A549 (cell line): ENCODE data around the gene FRZB. TPM values are rescaled to one million over a fixed set of nuclear protein-coding genes. Genes with fewer than 3 reads are reported as not detected.
A peak's percentile ranks its signal among the peaks of the same experiment; 100 is the strongest.

Experiments
- ATAC-seq, 2 experiments: fragments of 200-7000 bp in 1 of 2; fragments of >200 bp in 1 of 2; cut with Nextera tagmentation in 1 of 2; cut with Tn5 transposase in 1 of 2; 3 replicates each; pipeline versions ENCODE4 v1.8.0 to v1.9.1; 2018 to 2020; ENCODE audit warnings: mild to moderate bottlenecking in 1 of 2, moderate library complexity in 1 of 2
- CTCF ChIA-PET: fragments of 300-600 bp; sonication (Branson Sonifier 250); formaldehyde crosslinking; extraction: SDS; loops from one replicate; lab custom pipeline; 2021; ENCODE audit warnings: antibody characterized with exemption, inconsistent platforms; lab: Yijun Ruan, JAX
- POLR2A ChIA-PET: fragments of 350-600 bp; formaldehyde crosslinking; extraction: SDS; loops from one replicate; lab custom pipeline; 2021; ENCODE audit warnings: antibody characterized with exemption, inconsistent platforms; lab: Yijun Ruan, JAX
- DNase-seq, 2 experiments: peaks; one replicate each; pipeline versions ENCODE4 v3.0.0 to v3.0.0-alpha.2; 2011 to 2016; ENCODE audit warnings: low read depth in 1 of 2, low spot score in 1 of 2
- FAIRE-seq: peaks from 2 replicates; lab custom pipeline; 2011; peaks lifted over from hg19 to GRCh38; lab: Jason Lieb, UNC
- H3K27ac ChIP-seq, 2 experiments: fragments of >200 bp; sonication (Bioruptor Twin); formaldehyde crosslinking; 3 replicates each; pipeline ENCODE4 v1.5.1; 2016 to 2017
- H3K4me1 ChIP-seq: fragments of >200 bp; sonication (Bioruptor Twin); formaldehyde crosslinking; 3 replicates; pipeline ENCODE4 v1.6.1; 2016
- H3K4me2 ChIP-seq: fragments of >200 bp; sonication (Bioruptor Twin); formaldehyde crosslinking; 3 replicates; pipeline ENCODE4 v1.6.1; 2016
- H3K4me3 ChIP-seq: fragments of >200 bp; sonication (Bioruptor Twin); formaldehyde crosslinking; 3 replicates; pipeline ENCODE4 v1.5.1; 2016
- H3K9me3 ChIP-seq: fragments of >200 bp; sonication (Bioruptor Twin); formaldehyde crosslinking; 3 replicates; pipeline ENCODE4 v1.6.1; 2016
- ATOH8 ChIP-seq: fragments of 250-450 bp; sonication (Bioruptor Pico); IDR thresholded peaks from 2 replicates; pipeline ENCODE4 v1.5.0; 2020; ENCODE audit warnings: low read depth, mild to moderate bottlenecking, moderate library complexity
- BCL3 ChIP-seq: fragments of >200 bp; sonication (Bioruptor Twin); formaldehyde crosslinking; IDR thresholded peaks from 3 replicates; pipeline ENCODE4 v1.6.1; 2016
- CBX2 ChIP-seq: fragments of 200-600 bp; sonication (generic); IDR thresholded peaks from 2 replicates; pipeline ENCODE4 v1.6.1; 2016; ENCODE audit warnings: low read depth, mild to moderate bottlenecking, borderline replicate concordance
- CTCF ChIP-seq: fragments of >200 bp; sonication (Bioruptor Twin); formaldehyde crosslinking; IDR thresholded peaks from 3 replicates; pipeline ENCODE4 v1.5.1; 2016
- EHMT2 ChIP-seq: fragments of 200-600 bp; sonication (generic); IDR thresholded peaks from 2 replicates; pipeline ENCODE4 v1.6.1; 2016; ENCODE audit warnings: antibody characterized with exemption, low read depth, mild to moderate bottlenecking, moderate library complexity
- FOSB ChIP-seq: fragments of 250-450 bp; sonication (Bioruptor Pico); IDR thresholded peaks from 2 replicates; pipeline ENCODE4 v1.5.0; 2020; ENCODE audit warnings: mild to moderate bottlenecking, moderate library complexity
- FOSL2 ChIP-seq, 2 experiments: fragments of 450-650 bp in 1 of 2; fragments of >200 bp in 1 of 2; sonication (Bioruptor Twin) in 1 of 2; formaldehyde crosslinking; IDR thresholded peaks; 2 replicates each; pipeline versions ENCODE4 v1.5.0 to v1.6.1; 2016 to 2020; ENCODE audit warnings: mild to moderate bottlenecking in 1 of 2, moderate library complexity in 1 of 2
- HDAC2 ChIP-seq: fragments of 200-600 bp; sonication (generic); IDR thresholded peaks from 2 replicates; pipeline ENCODE4 v1.6.1; 2016
- HOXA7 ChIP-seq: fragments of 250-450 bp; sonication (Bioruptor Pico); IDR thresholded peaks from 2 replicates; pipeline ENCODE4 v1.5.0; 2020; ENCODE audit warnings: mild to moderate bottlenecking, moderate library complexity
- HOXB13 ChIP-seq: fragments of 250-450 bp; sonication (Bioruptor Pico); IDR thresholded peaks from 2 replicates; pipeline ENCODE4 v1.5.0; 2020; ENCODE audit warnings: low read depth, mild to moderate bottlenecking, moderate library complexity
- JUN ChIP-seq, 2 experiments: fragments of >200 bp; sonication (Bioruptor Twin); formaldehyde crosslinking; IDR thresholded peaks; 2 replicates in 1 of 2; 3 replicates in 1 of 2; pipeline ENCODE4 v1.6.1; 2016 to 2017
- KDM1A ChIP-seq: fragments of 200-600 bp; sonication (generic); IDR thresholded peaks from 2 replicates; pipeline ENCODE4 v1.6.1; 2016; ENCODE audit warnings: low read depth, mild to moderate bottlenecking
- KDM5A ChIP-seq: fragments of 200-600 bp; sonication (generic); IDR thresholded peaks from 2 replicates; pipeline ENCODE4 v1.6.1; 2016; ENCODE audit warnings: antibody characterized with exemption, mild to moderate bottlenecking
- MAX ChIP-seq: IDR thresholded peaks from 2 replicates; pipeline ENCODE4 v1.6.1; 2012
- MAZ ChIP-seq: fragments of 150-350 bp; IDR thresholded peaks from 2 replicates; pipeline ENCODE4 v1.6.1; 2014; ENCODE audit warnings: antibody characterized with exemption, low read depth, low read length, borderline replicate concordance
- NFE2L2 ChIP-seq: fragments of 150-350 bp; conservative IDR thresholded peaks from 2 replicates; pipeline ENCODE4 v1.6.1; 2014; ENCODE audit warnings: low read length
- NPAS2 ChIP-seq: fragments of 250-450 bp; sonication (Bioruptor Pico); IDR thresholded peaks from 2 replicates; pipeline ENCODE4 v1.8.0; 2022; ENCODE audit warnings: mild to moderate bottlenecking, moderate library complexity, borderline replicate concordance
- NR3C1 ChIP-seq: fragments of >200 bp; sonication (Bioruptor Twin); formaldehyde crosslinking; IDR thresholded peaks from 3 replicates; pipeline ENCODE4 v1.6.1; 2017
- PBX3 ChIP-seq: IDR thresholded peaks from 2 replicates; pipeline ENCODE4 v1.6.1; 2012
- POLR2A ChIP-seq: IDR thresholded peaks from 2 replicates; pipeline ENCODE4 v1.6.1; 2012; ENCODE audit warnings: mild to moderate bottlenecking, low read length
- POLR2AphosphoS2 ChIP-seq: conservative IDR thresholded peaks from 2 replicates; pipeline ENCODE4 v1.6.1; 2012; ENCODE audit warnings: low read length, improper control_type of control experiment, inconsistent platforms
- RAD21 ChIP-seq, 2 experiments: fragments of >200 bp in 1 of 2; sonication (Bioruptor Twin) in 1 of 2; formaldehyde crosslinking in 1 of 2; IDR thresholded peaks in 1 of 2; conservative IDR thresholded peaks in 1 of 2; 2 replicates in 1 of 2; 3 replicates in 1 of 2; pipeline ENCODE4 v1.6.1; 2012 to 2018; ENCODE audit warnings: inconsistent platforms in 1 of 2
- RARB ChIP-seq: fragments of 250-450 bp; sonication (Bioruptor Pico); IDR thresholded peaks from 2 replicates; pipeline ENCODE4 v1.8.0; 2021; ENCODE audit warnings: mild to moderate bottlenecking, moderate library complexity
- RNF2 ChIP-seq: fragments of 200-600 bp; sonication (generic); IDR thresholded peaks from 2 replicates; pipeline ENCODE4 v1.6.1; 2016; ENCODE audit warnings: low read depth, mild to moderate bottlenecking, antibody characterized with exemption, moderate library complexity, borderline replicate concordance
- SMC3 ChIP-seq: fragments of >200 bp; sonication (Bioruptor Twin); formaldehyde crosslinking; IDR thresholded peaks from 3 replicates; pipeline ENCODE4 v1.6.1; 2018; ENCODE audit warnings: inconsistent platforms
- ZC3H11A ChIP-seq: fragments of 450-650 bp; IDR thresholded peaks from 2 replicates; pipeline ENCODE4 v1.6.1; 2014; ENCODE audit warnings: antibody characterized with exemption, mild to moderate bottlenecking
- ZSCAN20 ChIP-seq: fragments of 250-450 bp; sonication (Bioruptor Pico); IDR thresholded peaks from 2 replicates; pipeline ENCODE4 v1.8.0; 2022; ENCODE audit warnings: mild to moderate bottlenecking, moderate library complexity
- WGBS: methylation state at CpG from one replicate; pipeline ENCODE4 v1.1.6; 2017; ENCODE audit errors: missing lambda C conversion rate; 5-methylcytosine and 5-hydroxymethylcytosine counted together
- polyA plus RNA-seq, 4 experiments: library from polyadenylated mRNA; depleted of rRNA in 3 of 4; stranded (reverse); fragments of >200 nt; fragmentation: RNase III in 1 of 4; extraction: RNeasy Plus Mini Kit Qiagen cat#74134 plus additional on column Dnase treatment in 1 of 4; gene quantifications; 2 replicates in 3 of 4; 3 replicates in 1 of 4; pipeline ENCODE4 v1.2.3, GENCODE V29; 2011 to 2017

The FRZB gene
- polyA plus RNA-seq, 2 of the 4 experiments (the other 2 are of a cell fraction) = 0.03 to 0.06 TPM

- Histone ChIP-seq H3K4me3 (no peak overlapping the region), H3K9me3 (peaks cover 3% of the 10 kb centered on the region; the same call in 1 of the 3 replicates), H3K27ac (no peak overlapping the region), H3K4me2 (no peak overlapping the region), H3K4me1 (no peaks in the 10 kb centered on the region)
- ATAC-seq (no peak), DNase-seq (no peak), FAIRE-seq (no peak)
- no peak for TF ChIP-seq RAD21 (conservative IDR thresholded peaks at IDR 0.05 in 1 of 2, IDR thresholded peaks at IDR 0.05 in 1 of 2)
- ChIA-PET POLR2A (no interaction called here), CTCF (no interaction called here)
- 84% methylated on average over 3 of the region's 3 CpGs for WGBS
Measured at GRCh38 chr2:182858671-182859070, 7.8 kb downstream of the FRZB start.

- DNase-seq (no peak), FAIRE-seq (no peak), ATAC-seq (no peak)
- TF ChIP-seq ZC3H11A (no peak), RARB (CRISPR knock-in tag) (no peak), PBX3 (no peak), NR3C1 (no peak), SMC3 (no peak), HDAC2 (no peak), POLR2AphosphoS2 (no peak), MAZ (no peak), NPAS2 (no peak), BCL3 (no peak), CTCF (no peak), KDM1A (no peak), MAX (no peak), HOXA7 (CRISPR knock-in tag) (no peak), FOSL2 (IDR thresholded peaks at IDR 0.05) (no peak), FOSL2 (CRISPR knock-in tag; IDR thresholded peaks at IDR 0.05) (no peak)
- WGBS = 70% methylated on average over 2 of the region's 2 CpGs
- ChIA-PET POLR2A (no interaction called here), CTCF (no interaction called here)
- Histone ChIP-seq H3K9me3 (peaks cover 3% of the 10 kb centered on the region; the same call in 1 of the 3 replicates), H3K4me2 (no peak overlapping the region), H3K4me3 (no peak overlapping the region), H3K4me1 (no peaks in the 10 kb centered on the region), H3K27ac (no peak overlapping the region)
Measured at GRCh38 chr2:182855376-182855775, 11.1 kb downstream of the FRZB start.

GRCh38 chr2:182854375-182855105 lies 11.9 kb downstream of the FRZB start:
- Histone ChIP-seq H3K4me1 (no peaks in the 10 kb centered on the region), H3K4me3 (no peak overlapping the region), H3K27ac (no peak overlapping the region), H3K4me2 (no peak overlapping the region), H3K9me3 (peaks cover 3% of the 10 kb centered on the region; the same call in 1 of the 3 replicates)
- ChIA-PET CTCF (no interaction called here), POLR2A (no interaction called here)
- peak in 1 of 2 experiments; percentile 21; a peak in 1 of 6 replicates for ATAC-seq
- no peak for DNase-seq
- no peak for FAIRE-seq
- 10% methylated on average over 5 of the region's 5 CpGs for WGBS
- no peak for TF ChIP-seq CBX2
- no peak for TF ChIP-seq KDM5A
- TF ChIP-seq RARB (CRISPR knock-in tag) = no peak
- no peak for TF ChIP-seq POLR2A
- TF ChIP-seq ATOH8 = no peak
- no peak for TF ChIP-seq JUN (IDR thresholded peaks at IDR 0.05)
- no peak for TF ChIP-seq EHMT2
- no peak for TF ChIP-seq HOXB13 (CRISPR knock-in tag)
- TF ChIP-seq ZSCAN20 = no peak
- TF ChIP-seq RNF2 = no peak
- no peak for TF ChIP-seq FOSB (CRISPR knock-in tag)
- TF ChIP-seq NFE2L2 = no peak
